Measurements from ENCODE around the gene RILPL2. TPM values are rescaled to one million over a fixed set of nuclear protein-coding genes. Genes with fewer than 3 reads are reported as not detected.

Gene RILPL2
- total RNA-seq, 1 experiment from 2014 or later, result 1.1 TPM

DNA sequence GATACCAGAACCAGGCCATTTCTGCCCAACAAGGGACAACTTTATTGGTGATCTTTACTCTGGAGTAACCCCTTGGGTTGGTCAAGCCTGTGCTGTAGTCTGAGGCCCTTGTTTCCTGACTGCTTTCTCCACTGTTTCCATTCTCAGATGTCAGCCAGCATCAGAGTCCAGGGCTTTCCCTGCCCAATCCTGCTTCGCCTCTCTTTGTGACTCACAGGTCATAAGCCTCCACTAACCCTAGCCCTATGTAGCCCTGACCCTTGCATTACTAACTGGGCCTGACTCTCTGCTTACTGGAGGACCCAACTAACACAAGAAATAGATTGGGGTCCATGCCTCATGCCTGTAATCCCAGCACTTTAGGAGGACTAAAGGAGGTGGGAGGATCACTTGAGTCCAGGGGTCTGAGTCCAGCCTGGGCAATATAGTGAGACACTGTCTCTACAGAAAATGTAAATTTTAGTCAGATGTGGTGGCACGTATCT is 12.8 kb upstream of the RILPL2 start:
- Mint-ChIP-seq H3K9me3 (no peaks in the 10 kb centered on the region), H3K4me1 (peaks cover 3% of the 10 kb centered on the region), H3K4me3 (no peak overlapping the region), H3K36me3 (no peaks in the 10 kb centered on the region), H3K27ac (no peak overlapping the region), H3K27me3 (ENCODE audit: low read depth) (no peaks in the 10 kb centered on the region)
- no peak for ATAC-seq
- POLR2A ChIA-PET, result no interaction called here
- CTCF ChIA-PET, result interaction anchor here (0.6 kb wide), 1 partner anchor 180 kb away, joined by 3 read pairs; no protein-coding TSS in a partner anchor
- no peak for TF ChIP-seq CREM (CRISPR knock-in tag; IDR thresholded peaks at IDR 0.05)
- TF ChIP-seq RELA (CRISPR knock-in tag; IDR thresholded peaks at IDR 0.05; ENCODE audit: borderline replicate concordance), result no peak
- TF ChIP-seq, protein P1, sequence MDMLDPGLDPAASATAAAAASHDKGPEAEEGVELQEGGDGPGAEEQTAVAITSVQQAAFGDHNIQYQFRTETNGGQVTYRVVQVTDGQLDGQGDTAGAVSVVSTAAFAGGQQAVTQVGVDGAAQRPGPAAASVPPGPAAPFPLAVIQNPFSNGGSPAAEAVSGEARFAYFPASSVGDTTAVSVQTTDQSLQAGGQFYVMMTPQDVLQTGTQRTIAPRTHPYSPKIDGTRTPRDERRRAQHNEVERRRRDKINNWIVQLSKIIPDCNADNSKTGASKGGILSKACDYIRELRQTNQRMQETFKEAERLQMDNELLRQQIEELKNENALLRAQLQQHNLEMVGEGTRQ (CRISPR knock-in tag; IDR thresholded peaks at IDR 0.05), result no peak
- no peak for TF ChIP-seq TEAD1 (CRISPR knock-in tag; IDR thresholded peaks at IDR 0.05)
- TF ChIP-seq, protein P2, sequence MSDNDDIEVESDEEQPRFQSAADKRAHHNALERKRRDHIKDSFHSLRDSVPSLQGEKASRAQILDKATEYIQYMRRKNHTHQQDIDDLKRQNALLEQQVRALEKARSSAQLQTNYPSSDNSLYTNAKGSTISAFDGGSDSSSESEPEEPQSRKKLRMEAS (CRISPR knock-in tag; IDR thresholded peaks at IDR 0.05), result no peak
- TF ChIP-seq NR3C1 (CRISPR knock-in tag; conservative IDR thresholded peaks at IDR 0.05; ENCODE audit: low read depth), result no peak
- TF ChIP-seq FOXK1 (CRISPR knock-in tag; IDR thresholded peaks at IDR 0.05), result no peak
- TF ChIP-seq, protein P3, sequence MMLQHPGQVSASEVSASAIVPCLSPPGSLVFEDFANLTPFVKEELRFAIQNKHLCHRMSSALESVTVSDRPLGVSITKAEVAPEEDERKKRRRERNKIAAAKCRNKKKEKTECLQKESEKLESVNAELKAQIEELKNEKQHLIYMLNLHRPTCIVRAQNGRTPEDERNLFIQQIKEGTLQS (CRISPR knock-in tag; conservative IDR thresholded peaks at IDR 0.05), result no peak
- TF ChIP-seq ZNF121 (CRISPR knock-in tag; IDR thresholded peaks at IDR 0.05), result no peak
- TF ChIP-seq HMGA2 (CRISPR knock-in tag; IDR thresholded peaks at IDR 0.05), result no peak
- no peak for TF ChIP-seq GTF2I (CRISPR knock-in tag; conservative IDR thresholded peaks at IDR 0.05)
- no peak for TF ChIP-seq SMAD4 (CRISPR knock-in tag; IDR thresholded peaks at IDR 0.05)
- TF ChIP-seq, protein P4, sequence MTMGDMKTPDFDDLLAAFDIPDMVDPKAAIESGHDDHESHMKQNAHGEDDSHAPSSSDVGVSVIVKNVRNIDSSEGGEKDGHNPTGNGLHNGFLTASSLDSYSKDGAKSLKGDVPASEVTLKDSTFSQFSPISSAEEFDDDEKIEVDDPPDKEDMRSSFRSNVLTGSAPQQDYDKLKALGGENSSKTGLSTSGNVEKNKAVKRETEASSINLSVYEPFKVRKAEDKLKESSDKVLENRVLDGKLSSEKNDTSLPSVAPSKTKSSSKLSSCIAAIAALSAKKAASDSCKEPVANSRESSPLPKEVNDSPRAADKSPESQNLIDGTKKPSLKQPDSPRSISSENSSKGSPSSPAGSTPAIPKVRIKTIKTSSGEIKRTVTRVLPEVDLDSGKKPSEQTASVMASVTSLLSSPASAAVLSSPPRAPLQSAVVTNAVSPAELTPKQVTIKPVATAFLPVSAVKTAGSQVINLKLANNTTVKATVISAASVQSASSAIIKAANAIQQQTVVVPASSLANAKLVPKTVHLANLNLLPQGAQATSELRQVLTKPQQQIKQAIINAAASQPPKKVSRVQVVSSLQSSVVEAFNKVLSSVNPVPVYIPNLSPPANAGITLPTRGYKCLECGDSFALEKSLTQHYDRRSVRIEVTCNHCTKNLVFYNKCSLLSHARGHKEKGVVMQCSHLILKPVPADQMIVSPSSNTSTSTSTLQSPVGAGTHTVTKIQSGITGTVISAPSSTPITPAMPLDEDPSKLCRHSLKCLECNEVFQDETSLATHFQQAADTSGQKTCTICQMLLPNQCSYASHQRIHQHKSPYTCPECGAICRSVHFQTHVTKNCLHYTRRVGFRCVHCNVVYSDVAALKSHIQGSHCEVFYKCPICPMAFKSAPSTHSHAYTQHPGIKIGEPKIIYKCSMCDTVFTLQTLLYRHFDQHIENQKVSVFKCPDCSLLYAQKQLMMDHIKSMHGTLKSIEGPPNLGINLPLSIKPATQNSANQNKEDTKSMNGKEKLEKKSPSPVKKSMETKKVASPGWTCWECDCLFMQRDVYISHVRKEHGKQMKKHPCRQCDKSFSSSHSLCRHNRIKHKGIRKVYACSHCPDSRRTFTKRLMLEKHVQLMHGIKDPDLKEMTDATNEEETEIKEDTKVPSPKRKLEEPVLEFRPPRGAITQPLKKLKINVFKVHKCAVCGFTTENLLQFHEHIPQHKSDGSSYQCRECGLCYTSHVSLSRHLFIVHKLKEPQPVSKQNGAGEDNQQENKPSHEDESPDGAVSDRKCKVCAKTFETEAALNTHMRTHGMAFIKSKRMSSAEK (CRISPR knock-in tag; IDR thresholded peaks at IDR 0.05; ENCODE audit: borderline replicate concordance), result no peak
- TF ChIP-seq, protein P5, sequence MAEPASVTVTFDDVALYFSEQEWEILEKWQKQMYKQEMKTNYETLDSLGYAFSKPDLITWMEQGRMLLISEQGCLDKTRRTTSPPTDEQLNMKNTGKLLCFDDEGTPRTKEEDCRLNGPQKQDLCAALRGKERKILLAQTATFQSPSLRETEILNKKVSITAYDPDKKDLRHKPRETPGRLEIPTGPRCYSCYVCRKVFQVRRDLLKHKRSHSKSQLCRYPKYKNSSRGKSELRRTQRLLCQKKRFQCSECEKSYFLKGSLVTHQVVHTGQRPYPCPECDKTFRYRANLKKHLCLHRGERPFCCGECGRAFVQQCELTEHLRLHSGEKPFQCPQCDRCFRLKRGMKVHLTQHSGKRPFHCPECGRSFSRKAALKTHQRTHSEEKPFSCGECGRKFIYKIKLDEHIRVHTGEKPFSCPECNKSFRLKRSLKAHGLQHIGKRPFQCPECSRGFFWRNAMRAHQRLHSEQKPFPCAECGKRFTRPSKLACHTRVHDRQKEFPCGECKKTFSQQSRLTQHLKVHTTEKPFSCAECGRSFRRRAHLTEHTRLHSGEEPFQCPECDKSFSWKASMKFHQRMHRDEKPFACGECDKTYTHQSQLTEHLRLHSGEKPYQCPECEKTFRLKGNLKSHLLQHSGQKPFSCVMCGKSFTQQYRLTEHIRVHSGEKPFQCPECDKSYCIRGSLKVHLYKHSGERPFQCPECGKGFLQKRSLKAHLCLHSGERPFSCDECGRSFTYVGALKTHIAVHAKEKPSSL (CRISPR knock-in tag; conservative IDR thresholded peaks at IDR 0.05), result no peak
- no peak for DNase-seq (ENCODE audit: low spot score)

DNA sequence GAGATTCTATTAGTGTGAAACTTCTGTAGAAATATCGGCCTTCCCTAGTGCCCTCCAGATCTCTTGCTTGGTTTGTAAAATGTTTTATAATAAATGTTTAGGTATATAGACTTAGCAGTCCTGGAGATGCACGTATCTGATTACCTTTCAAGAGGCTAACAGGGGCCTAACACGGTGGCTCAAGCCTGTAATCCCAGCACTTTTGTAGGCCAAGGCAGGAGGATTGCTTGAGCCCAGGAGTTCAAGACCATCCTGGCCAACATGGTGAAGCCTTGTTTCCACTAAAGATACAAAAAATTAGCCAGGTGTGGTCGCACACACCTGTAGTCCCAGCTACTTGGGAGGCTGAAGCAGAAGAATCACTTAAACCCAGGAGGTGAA is 9.8 kb upstream of the RILPL2 start:
- Mint-ChIP-seq H3K4me3 (no peak overlapping the region), H3K36me3 (no peaks in the 10 kb centered on the region), H3K27ac (no peak overlapping the region), H3K9me3 (no peaks in the 10 kb centered on the region), H3K27me3 (ENCODE audit: low read depth) (no peaks in the 10 kb centered on the region), H3K4me1 (peaks cover 3% of the 10 kb centered on the region)
- DNase-seq (ENCODE audit: low spot score), result no peak
- ChIA-PET CTCF (interaction anchor here (0.6 to 1.2 kb wide), 2 partner anchors 10 to 79 kb away, joined by 3 read pairs; partner anchors contain the start of gene RILPL2), POLR2A (no interaction called here)
- no peak for ATAC-seq
- TF ChIP-seq, protein P6, sequence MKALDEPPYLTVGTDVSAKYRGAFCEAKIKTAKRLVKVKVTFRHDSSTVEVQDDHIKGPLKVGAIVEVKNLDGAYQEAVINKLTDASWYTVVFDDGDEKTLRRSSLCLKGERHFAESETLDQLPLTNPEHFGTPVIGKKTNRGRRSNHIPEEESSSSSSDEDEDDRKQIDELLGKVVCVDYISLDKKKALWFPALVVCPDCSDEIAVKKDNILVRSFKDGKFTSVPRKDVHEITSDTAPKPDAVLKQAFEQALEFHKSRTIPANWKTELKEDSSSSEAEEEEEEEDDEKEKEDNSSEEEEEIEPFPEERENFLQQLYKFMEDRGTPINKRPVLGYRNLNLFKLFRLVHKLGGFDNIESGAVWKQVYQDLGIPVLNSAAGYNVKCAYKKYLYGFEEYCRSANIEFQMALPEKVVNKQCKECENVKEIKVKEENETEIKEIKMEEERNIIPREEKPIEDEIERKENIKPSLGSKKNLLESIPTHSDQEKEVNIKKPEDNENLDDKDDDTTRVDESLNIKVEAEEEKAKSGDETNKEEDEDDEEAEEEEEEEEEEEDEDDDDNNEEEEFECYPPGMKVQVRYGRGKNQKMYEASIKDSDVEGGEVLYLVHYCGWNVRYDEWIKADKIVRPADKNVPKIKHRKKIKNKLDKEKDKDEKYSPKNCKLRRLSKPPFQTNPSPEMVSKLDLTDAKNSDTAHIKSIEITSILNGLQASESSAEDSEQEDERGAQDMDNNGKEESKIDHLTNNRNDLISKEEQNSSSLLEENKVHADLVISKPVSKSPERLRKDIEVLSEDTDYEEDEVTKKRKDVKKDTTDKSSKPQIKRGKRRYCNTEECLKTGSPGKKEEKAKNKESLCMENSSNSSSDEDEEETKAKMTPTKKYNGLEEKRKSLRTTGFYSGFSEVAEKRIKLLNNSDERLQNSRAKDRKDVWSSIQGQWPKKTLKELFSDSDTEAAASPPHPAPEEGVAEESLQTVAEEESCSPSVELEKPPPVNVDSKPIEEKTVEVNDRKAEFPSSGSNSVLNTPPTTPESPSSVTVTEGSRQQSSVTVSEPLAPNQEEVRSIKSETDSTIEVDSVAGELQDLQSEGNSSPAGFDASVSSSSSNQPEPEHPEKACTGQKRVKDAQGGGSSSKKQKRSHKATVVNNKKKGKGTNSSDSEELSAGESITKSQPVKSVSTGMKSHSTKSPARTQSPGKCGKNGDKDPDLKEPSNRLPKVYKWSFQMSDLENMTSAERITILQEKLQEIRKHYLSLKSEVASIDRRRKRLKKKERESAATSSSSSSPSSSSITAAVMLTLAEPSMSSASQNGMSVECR (CRISPR knock-in tag; IDR thresholded peaks at IDR 0.05; ENCODE audit: borderline replicate concordance), result no peak
- TF ChIP-seq GRHL2 (CRISPR knock-in tag; IDR thresholded peaks at IDR 0.05; ENCODE audit: insufficient replicate concordance, severe bottlenecking), result no peak
- TF ChIP-seq EMX1 (CRISPR knock-in tag; IDR thresholded peaks at IDR 0.05), result no peak
- no peak for TF ChIP-seq ZNF219 (CRISPR knock-in tag; IDR thresholded peaks at IDR 0.05; ENCODE audit: borderline replicate concordance)
- no peak for TF ChIP-seq GABPB1 (CRISPR knock-in tag; IDR thresholded peaks at IDR 0.05)
- TF ChIP-seq, protein P2 (CRISPR knock-in tag; IDR thresholded peaks at IDR 0.05), result no peak
- TF ChIP-seq RORB (CRISPR knock-in tag; IDR thresholded peaks at IDR 0.05), result no peak
- TF ChIP-seq, protein P7, sequence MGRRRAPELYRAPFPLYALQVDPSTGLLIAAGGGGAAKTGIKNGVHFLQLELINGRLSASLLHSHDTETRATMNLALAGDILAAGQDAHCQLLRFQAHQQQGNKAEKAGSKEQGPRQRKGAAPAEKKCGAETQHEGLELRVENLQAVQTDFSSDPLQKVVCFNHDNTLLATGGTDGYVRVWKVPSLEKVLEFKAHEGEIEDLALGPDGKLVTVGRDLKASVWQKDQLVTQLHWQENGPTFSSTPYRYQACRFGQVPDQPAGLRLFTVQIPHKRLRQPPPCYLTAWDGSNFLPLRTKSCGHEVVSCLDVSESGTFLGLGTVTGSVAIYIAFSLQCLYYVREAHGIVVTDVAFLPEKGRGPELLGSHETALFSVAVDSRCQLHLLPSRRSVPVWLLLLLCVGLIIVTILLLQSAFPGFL (CRISPR knock-in tag; IDR thresholded peaks at IDR 0.05; ENCODE audit: borderline replicate concordance), result no peak
